ENCODE results near the gene RAPGEF3. TPM values are rescaled to one million over a fixed set of nuclear protein-coding genes. Genes with fewer than 3 reads are reported as not detected.
A peak's percentile ranks its signal among the peaks of the same experiment; 100 is the strongest.

Gene RAPGEF3
- total and polyA plus RNA-seq, 2 of the 13 experiments (the other 11 are each of a cell fraction or from before 2014, with no cell fraction given): 0.07 TPM

- ATAC-seq (peak; percentile 98), DNase-seq (ENCODE audit: low spot score) (peak; percentile 87), FAIRE-seq (peak; percentile 28)
- Histone ChIP-seq H3K27ac (ENCODE audit: extremely low read length, insufficient read depth, low read length) (peak within 1 kb of the TSS; percentile 80), H2AFZ (ENCODE audit: low read length) (peak within 1 kb of the TSS; percentile 80), H3K9ac (ENCODE audit: insufficient read depth, low read depth, low read length) (peak within 1 kb of the TSS; percentile 86), H4K20me1 (ENCODE audit: insufficient read depth, low read length) (no peaks in the 10 kb centered on the region), H3K4me1 (ENCODE audit: insufficient read depth, low read length) (peaks cover 39% of the 10 kb centered on the region), H3K4me2 (ENCODE audit: low read depth, low read length) (peak within 1 kb of the TSS; percentile 86), H3K79me2 (ENCODE audit: insufficient read depth, low read length) (peaks cover 26% of the 10 kb centered on the region), H3K9me3 (ENCODE audit: low read length) (no peaks in the 10 kb centered on the region), H3K4me3 (replicated peaks in 1 of 3; ENCODE audit: insufficient read depth in 1 of 3, low read depth in 2 of 3, low read length in 3 of 3) (peak within 1 kb of the TSS; percentile 83 to 93 (median 91)), H3K36me3 (replicated peaks in 1 of 2; ENCODE audit: control insufficient read depth in 1 of 2, insufficient read depth in 2 of 2, low read length in 2 of 2) (no peaks in the 10 kb centered on the region; a peak in 1 of 5 replicates), H3K27me3 (ENCODE audit: control insufficient read depth in 1 of 2, insufficient read depth in 2 of 2, low read length in 2 of 2) (no peaks in the 10 kb centered on the region; a peak in 1 of 5 replicates)
- intact Hi-C loops (cut with micrococcal nuclease; ENCODE audit: unreplicated experiment) (no loop called here), in situ Hi-C loops (cut with HindIII; ENCODE audit: extremely low pct_ligation_motif_present, low pct_unique_long_range_greater_than_20kb) (no loop called here)
- TSS peak; percentile 69 for BruUV-seq (replicated peaks)
- ChIA-PET POLR2A (interaction anchor here (0.7 to 1.2 kb wide), 9 partner anchors 11 to 123 kb away, joined by 3 to 8 read pairs (median 4); partner anchors contain the start of gene HDAC7), CTCF (ENCODE audit: low intra/inter-chr PET ratio, low total read pairs) (no interaction called here)
- WGBS (ENCODE audit: low lambda C conversion rate): 0% methylated on average over 1 of the region's 66 CpGs
- TF ChIP-seq SKIL (CRISPR knock-in tag; IDR thresholded peaks at IDR 0.05; ENCODE audit: borderline replicate concordance) (no peak), MXD4 (CRISPR knock-in tag; IDR thresholded peaks at IDR 0.05) (peak; percentile 61; the same call in 1 of the 2 replicates), GLMP (CRISPR knock-in tag; IDR thresholded peaks at IDR 0.05; ENCODE audit: borderline replicate concordance) (no peak), ZNF121 (CRISPR knock-in tag; IDR thresholded peaks at IDR 0.05) (no peak), PLRG1 (conservative IDR thresholded peaks at IDR 0.05) (no peak), ISX (CRISPR knock-in tag; conservative IDR thresholded peaks at IDR 0.05) (no peak), KAT7 (CRISPR knock-in tag; IDR thresholded peaks at IDR 0.05; ENCODE audit: borderline replicate concordance) (peak; percentile 50; the same call in 1 of the 2 replicates), ZNF816 (CRISPR knock-in tag; IDR thresholded peaks at IDR 0.05; ENCODE audit: borderline replicate concordance) (0 out of 2 replicates have a peak, but pooled peaks have one; percentile 34), NFIC (IDR thresholded peaks at IDR 0.05; ENCODE audit: low read length) (no peak), DRAP1 (CRISPR knock-in tag; IDR thresholded peaks at IDR 0.05) (peak; percentile 89), THYN1 (CRISPR knock-in tag; IDR thresholded peaks at IDR 0.05; ENCODE audit: borderline replicate concordance, low read depth) (0 out of 2 replicates have a peak, but pooled peaks have one; percentile 43), YEATS2 (CRISPR knock-in tag; IDR thresholded peaks at IDR 0.05; ENCODE audit: borderline replicate concordance) (peak; percentile 88), MATR3 (CRISPR knock-in tag; IDR thresholded peaks at IDR 0.05) (no peak), HES4 (CRISPR knock-in tag; IDR thresholded peaks at IDR 0.05; ENCODE audit: borderline replicate concordance) (peak; percentile 65; the same call in 1 of the 2 replicates), KDM3A (CRISPR knock-in tag; IDR thresholded peaks at IDR 0.05; ENCODE audit: low read depth) (0 out of 2 replicates have a peak, but pooled peaks have one; percentile 21), POLR2AphosphoS5 (IDR thresholded peaks at IDR 0.05; ENCODE audit: low read depth, low read length) (peak; percentile 92), ATF1 (CRISPR knock-in tag; IDR thresholded peaks at IDR 0.05) (no peak), NR2F1 (CRISPR knock-in tag; IDR thresholded peaks at IDR 0.05) (peak in 1 of 2 experiments; percentile 59; a peak in 1 of 4 replicates)
Observed at GRCh38 chr12:47705566-47706425, 52.9 kb downstream of the RAPGEF3 start, which contains the start of gene RPAP3. Gene RPAP3 (minus strand): TSS chr12:47706030. CDS start chr12:47702840, 3,190 bp downstream.
